Measurements from ENCODE around the gene NTN3.
A peak's percentile ranks its signal among the peaks of the same experiment; 100 is the strongest.

NTN3 gene

DNA sequence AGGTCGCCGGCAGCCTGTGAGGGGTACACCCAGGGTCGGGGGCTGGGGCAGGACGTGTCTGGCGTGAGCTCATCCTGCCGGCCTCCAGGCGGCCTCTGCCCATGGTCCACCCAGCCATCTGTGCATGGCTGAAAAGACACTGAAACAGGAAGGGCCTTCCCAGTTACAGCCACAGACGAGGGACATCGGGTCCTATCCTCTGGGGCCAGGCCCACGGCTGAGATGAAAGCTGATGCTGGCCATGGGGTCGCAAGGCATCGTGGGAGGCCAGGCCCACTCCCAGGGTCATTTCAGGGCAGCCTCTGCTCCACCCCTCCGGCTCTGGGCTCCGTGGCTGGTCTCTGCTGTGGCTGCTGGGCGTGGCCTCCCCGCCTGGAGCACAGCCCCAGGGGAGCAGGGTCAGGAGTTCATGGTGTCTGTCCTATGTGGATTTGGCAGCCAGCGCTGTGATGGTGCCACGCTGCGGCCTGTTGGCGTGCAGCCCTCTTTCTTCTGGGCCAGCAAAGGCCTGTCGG, 26.1 kb downstream of the NTN3 start:
- no peak for DNase-seq (ENCODE audit: low spot score)

DNA sequence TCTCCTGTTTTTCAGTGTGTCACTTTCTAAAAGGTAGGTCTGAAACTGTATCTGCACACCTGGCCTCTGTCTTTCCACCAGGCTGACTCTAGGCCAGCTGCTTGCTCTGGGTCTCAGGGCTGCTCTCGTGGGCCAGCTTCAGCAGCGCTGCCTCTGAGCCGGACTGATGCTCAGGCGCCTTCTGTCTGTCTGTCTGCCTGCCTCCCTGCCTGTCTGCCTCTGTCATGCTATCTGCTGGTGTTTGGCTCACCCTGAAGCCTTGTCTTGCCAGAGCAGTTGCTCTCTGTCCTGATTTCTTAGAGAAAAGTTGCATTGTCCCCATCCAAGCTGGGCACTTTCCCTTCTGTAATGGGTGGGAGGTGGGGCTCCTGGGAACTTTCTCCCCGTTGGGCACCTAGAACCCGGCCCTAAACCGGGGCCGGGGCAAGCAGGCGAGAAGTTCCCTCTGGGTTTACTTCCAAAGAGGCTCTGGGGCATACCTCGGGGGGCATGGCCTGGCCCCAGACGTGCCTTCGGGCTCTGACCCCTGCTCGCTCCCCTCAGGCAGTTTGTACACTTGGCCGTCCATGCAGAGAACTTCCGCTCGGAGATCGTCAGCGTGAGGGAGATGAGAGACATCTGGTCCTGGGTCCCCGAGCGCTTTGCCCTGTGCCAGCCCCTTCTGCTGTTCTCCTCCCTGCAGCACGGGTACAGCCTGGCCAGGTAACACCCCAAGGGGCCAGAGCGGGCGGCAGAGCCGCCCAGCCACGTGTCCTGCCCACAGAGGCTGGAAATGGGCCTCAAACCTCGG, 26.8 kb downstream of the NTN3 start:
- no peak for DNase-seq (ENCODE audit: low spot score)

DNA sequence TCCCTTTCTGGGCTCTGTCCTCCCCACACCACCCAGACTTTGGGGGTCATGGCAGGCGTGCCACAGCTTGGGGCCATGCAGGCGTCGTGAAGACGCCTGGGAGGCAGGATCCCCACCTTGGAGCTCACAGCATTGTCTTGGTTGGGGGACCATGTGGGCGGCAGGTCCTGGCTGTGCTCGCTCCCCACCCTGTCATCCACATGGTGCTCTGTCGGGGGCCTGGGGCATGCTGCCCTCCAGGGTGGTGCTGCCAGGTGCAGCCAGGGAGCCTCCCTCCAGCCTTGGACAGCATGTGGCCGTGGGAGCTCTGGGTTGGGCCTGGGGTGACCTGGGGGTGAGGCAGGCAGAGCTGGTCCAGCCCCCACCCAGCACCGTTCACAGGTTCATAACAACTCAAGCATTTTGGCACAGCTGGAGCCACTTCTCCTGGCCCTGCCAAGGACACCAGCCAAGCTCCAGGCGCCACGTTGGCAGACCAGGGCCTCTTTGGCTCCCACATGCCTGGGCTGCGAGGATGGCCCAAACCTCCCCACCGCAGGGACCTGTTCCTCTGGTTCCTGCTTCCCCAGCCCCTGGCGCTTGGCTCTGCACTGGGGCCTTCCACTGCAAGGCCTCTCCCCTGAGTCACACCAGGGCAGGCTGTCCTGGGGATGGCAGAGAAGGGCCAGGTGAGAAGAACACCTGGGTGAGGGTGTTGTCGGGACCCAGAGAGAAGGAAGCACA, 27.6 kb downstream of the NTN3 start:
- DNase-seq (ENCODE audit: low spot score), result no peak

DNA sequence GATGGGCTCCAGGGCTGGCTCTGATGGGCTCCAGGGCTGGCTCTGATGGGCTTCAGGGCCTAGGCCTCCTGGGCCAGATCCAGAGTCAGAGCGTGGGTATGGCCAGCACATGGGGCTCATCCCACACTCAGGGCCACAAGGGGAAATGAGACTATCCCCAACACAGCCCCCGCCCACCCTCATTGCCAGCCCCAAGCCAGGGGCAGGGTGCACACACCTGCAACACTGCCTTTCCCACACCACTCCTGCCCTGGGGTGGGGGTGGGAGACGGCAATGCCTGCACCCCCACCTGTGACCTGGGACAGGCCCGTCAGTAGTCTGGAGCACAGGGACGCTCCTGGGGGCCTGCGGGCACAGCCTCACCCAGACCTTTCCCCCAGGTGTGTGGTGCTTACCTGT, 28.4 kb downstream of the NTN3 start:
- DNase-seq (ENCODE audit: low spot score), result no peak

DNA sequence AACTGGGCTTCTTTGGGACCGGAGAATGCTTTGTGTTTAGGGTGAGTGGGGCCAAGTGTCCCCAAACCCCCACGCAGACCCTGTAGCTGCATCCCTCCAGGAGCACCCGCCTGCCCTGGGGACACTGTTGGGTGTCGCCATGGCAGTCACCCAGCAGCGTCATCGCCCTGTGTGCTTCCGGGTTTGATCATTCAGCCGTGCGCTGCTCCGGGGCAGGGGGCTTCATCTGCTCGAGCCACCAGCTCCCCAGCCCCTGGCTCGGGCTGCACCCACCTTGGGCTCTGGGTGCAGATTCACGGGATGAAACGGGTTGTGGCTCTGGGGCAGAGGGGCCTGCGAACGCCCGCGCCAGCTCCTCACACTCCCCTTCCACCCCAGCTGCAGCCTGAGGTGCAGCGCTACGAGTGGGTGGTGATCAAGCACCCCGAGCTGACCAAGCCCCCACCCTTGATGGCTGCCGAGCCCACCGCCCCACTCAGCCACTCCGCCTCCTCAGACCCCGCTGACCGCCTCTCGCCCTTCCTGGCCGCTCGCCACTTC, 28.9 kb downstream of the NTN3 start:
- no peak for DNase-seq (ENCODE audit: low spot score)

DNA sequence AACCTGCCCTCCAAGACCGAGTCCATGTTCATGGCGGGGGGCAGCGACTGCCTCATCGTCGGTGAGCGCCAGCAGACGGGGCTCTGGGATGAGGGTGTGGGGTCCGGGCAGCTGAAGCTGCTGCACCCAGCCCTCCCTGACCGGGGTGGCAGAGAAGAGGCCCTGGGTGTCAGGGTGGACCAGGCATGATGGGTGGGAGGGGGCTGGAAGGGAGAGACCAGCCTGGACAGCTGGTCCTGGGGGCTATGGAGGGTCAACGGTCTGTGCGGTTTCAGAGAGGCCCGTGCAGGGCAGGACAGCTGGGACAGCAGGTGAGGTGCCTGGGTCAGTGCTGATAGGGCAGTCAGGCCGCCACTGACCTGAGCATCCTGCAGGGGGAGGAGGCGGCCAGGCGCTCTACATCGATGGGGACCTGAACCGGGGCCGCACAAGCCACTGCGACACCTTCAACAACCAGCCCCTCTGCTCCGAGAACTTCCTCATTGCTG, 29.4 kb downstream of the NTN3 start:
- no peak for DNase-seq (ENCODE audit: low spot score)

DNA sequence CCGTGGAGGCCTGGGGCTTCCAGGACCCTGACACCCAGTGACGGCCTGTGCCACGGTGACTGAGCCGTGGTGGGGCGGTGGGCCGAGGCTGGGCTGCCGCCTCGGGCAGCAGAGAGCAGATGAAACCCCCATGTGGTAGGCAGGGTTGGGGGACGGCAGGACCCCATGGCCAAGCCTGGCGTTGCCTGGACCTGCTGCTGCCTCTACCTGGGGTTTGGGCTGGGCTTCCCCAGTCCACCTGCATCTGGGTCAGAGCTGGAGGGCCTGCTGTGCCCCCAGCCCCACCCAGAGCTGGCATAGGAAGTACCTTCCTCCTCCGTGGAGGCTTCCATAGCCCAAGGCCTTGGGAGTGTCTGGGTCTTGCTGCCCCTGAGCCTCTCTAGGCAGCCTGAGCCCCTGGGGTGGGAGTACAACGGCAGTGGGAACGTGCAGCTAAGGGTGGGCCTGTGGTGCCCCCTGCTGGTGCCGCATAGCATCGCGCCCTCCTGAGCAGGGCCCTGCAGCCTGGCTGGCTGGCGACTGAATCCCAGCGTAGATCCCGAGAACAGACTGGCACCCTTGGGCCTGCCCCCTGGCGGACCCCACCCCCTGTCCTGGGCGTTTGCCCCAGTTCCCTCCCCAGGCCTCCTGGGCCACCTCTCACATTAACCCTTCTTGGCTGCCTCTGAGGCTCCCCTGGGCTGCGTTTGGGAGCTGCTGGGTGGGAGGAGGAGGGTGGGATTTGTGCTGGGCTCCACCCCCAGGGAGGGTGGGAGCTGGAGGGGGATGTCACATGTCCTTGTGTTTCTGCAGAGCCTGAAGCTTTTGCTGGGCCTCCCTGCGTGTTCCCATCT, 30.0 kb downstream of the NTN3 start:
- DNase-seq (ENCODE audit: low spot score), result peak; percentile 79

DNA sequence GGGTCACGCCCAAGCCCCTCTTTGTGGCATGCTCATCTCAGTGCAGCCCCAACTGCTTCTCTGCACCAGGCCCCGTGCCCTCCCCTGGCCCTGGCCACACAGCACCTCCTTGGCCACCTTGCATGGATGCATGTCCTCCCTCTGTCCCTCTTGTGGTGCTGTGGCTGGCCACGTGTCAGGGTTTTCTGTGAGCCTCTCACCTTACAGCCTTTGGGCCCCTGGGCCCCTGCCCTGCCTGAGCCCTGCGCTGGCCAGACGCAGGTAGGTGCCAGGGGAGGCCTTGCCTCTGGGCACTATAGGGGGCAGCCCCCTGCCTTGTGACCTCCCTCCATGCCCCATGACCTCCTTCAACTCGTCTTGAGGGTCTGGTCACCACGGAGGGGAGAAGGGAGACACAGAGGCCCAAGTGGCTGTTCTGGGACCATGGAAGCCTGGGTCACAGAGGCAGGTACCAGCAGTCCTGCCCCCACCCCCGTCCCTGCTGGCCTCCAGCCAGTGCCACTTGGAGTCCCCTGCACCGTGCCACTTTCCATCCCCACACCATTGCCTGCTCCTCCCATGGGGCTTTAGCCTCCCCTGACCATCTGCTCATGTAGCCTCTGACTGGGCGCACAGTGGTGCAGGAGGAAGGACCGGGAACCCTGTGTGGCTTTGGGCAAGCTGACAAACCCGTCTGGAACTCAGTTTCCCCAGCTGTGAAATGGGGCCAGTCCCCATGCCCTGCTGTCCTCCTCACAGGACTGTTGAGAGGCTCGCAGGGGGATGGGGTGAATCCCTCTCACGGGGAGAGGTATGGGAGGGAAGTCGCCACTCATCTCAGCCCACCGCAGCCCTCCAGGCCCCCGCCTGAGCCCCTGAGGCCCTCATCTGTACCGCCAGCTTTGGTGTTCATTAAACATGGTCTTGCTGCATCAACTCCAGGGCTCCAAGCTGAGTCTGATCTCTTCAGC, 31.1 kb downstream of the NTN3 start:
- DNase-seq (ENCODE audit: low spot score), result no peak

DNA sequence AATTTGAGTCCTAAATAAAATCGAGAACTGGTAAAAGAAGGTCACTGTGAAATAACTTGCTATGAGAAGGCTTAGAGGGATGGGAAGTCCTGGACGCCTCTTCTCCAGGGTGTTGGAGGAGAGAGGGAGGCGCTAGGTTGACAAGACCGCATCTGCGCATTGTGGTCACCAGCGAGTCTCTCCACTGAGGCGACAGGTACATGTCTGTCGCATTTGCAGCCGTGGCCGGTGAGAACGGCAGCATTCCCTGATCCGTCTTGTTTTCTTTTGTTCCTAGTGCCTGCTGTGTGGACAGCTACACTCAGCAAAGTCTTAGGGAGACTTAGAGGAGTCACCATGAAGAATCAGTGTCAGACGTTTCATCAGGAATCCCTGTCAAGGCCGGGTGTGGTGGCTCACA, 34.6 kb downstream of the NTN3 start:
- no peak for DNase-seq (ENCODE audit: low spot score)

DNA sequence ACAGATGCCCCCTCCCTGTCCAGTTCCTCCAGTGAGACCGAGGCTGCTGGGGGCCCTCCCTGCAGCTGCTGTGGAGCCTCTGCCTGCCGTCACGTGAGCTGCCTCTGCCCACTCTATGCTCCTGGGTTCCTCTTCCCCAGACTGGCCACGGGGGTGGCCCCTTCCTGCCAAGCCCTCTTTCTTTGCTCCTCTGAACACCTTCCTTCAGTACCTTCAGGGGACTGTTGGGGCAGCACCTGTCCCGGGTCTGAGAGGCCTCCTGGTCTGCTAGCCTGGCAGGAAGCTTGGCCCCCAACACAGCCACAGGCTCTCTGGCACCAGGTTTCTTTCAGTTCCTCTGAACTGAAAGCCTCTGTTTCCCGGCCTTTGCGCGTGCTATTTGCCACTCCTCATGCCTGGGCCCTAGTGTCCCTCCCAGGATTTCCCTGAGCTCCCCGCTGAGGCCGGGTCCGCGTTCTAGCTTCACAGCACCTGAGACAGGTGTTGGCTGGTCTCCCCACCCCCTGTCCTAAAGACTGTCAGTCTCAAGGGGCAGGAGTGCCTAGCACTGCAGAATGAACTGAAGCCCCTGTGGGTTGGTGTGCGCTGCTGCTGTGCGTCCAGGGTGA, 36.1 kb downstream of the NTN3 start:
- DNase-seq (ENCODE audit: low spot score), result no peak

DNA sequence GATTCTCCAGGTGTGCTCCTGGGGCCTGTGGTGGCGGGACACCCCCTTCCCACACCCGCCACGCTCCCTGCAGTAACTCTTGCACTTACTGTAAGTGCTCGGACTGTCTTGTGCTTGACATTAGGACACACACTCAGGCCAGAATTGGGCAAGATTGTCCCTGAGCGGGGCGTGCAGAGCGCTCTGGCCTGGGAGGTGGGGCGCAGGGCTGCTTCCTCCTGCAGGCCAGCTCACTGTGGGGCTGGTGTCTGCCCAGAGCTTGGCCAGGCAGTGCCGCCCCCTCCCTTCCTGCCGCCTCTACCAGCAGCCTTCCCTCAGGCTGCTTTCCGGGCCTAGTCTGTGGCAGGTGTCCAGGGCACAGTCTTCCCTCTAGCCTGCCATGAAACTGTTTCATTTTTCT, 36.6 kb downstream of the NTN3 start:
- DNase-seq (ENCODE audit: low spot score), result no peak

DNA sequence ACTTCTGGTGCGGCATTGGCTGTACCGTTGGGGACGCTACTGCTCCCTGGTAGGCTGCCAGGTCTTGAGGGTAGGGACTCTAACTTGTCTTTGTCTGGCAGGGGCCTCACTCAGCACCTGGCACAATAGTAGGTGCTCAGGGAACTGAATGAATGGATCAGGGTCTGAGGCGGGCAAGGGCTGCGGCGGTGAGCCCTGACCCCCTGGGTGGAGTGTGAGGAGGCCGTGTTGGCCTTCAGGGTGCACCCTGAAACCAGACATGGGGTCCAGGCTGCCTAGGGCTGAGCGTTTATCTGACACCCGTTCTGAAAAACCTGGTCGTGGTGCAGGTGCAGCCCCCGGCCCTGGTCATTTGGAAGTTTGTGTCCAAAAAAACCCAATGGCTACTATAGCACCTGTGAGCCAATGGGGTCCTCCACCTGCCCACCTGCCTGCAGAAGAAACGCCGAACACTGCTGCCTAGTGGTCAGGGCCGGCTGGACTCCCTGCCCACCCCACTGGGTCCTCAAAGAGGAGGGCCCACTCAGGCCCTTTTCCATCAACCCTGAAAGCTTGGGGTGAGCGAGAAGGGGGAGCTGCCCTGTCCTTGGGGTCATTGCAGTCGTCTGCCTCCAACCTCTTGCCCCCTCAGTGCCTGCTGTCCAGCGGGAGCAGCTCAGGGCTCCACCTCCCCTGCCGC, 37.8 kb downstream of the NTN3 start:
- no peak for DNase-seq (ENCODE audit: low spot score)

DNA sequence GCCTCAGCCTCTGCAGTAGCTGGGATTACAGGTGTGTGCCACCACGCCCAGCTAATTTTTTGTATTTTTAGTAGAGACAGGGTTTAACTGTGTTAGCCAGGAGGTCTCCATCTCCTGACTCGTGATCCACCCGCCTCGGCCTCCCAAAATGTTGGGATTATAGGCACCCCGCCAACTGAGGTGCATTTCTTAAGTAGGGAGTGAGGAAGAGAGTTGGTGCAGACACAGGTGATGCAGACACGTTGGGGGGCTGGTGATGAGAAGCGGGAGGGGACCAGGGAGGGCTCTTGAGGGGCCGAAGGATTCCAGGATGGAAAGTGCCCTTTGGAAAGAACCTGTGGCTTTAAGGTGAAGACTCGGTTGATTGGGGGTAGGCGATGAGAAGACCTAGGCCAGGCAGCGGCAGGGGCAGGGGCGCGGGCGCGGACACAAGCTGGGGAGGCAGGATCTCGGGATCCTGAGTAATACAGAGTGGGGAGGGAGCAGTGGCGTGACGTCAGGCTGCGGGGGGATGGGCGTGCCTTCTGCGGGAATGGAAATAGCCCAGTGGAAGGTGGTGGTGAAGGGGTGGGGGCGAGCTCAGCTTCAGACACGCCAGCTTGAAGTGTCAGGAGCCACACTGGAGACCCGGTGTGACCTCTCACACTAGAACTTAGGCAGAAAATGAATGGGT, 40.2 kb downstream of the NTN3 start:
- DNase-seq (ENCODE audit: low spot score), result no peak

DNA sequence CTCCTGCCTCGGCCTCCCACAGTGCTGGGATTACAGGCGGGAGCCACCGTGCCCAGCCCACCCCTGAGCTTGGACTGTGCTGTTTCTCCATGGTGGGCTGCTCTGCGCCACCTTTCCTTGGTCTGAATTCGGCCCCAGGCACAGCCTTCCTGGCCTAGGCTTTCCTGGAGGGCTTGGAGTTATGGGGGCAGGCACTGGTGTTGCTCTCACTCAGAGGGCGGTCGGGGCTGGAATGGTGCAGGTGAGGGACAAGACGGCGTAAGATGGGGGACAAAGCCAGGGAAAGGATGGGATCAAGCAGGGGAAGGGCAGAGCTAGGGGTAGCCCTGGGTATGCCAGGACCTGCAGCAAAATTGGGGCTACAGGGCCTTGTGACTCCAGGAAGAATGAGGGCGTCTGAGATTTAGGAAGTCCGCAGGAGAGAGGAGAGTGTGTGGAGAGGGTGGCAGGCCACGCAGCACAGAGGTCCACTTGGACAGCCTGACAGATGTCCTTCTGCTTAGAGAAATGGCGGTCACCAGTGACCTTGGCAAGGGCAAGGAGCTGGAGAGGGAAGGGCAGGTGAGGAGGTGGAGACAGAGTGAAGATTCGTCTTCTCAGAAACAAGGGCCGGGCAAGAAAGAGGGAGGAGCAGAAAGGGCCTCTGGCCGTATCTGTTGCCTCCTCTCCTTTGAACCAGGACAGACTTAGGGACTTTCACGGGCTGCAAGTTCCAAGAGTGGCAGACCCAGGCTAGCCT, 41.1 kb downstream of the NTN3 start:
- no peak for DNase-seq (ENCODE audit: low spot score)

DNA sequence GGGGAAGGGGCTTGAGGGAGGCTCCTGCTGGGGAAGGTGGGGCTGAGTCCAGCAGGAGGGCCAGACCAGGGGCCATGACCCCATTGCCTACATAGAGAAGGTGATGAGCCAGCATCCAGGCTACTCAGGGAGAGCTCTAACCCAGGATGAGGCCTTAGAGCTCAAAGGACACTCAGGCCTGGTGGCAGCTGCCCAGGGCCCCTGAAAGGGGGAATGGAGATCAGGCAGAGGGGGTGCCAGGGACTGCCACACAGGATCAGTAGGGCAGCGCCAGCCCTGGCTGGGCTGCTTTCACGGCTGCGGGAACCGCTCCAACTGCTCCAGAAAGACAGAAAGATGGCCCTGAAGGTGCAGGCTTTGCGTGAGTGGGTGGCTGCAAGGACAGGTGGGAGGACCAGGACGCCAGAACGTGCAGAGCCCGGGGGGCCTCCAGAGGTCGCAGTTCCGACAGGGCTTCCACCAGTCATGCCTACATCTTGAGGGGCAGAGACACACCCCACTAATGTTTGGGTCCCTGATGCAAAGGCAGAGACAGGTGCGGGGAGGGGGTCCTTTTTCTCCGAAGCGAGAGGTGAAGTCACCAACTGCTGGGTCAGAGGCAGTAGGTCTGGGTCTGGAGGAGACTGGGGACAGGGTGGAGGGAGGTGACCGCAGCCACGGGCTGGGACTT, 41.8 kb downstream of the NTN3 start:
- DNase-seq (ENCODE audit: low spot score), result peak; percentile 43

DNA sequence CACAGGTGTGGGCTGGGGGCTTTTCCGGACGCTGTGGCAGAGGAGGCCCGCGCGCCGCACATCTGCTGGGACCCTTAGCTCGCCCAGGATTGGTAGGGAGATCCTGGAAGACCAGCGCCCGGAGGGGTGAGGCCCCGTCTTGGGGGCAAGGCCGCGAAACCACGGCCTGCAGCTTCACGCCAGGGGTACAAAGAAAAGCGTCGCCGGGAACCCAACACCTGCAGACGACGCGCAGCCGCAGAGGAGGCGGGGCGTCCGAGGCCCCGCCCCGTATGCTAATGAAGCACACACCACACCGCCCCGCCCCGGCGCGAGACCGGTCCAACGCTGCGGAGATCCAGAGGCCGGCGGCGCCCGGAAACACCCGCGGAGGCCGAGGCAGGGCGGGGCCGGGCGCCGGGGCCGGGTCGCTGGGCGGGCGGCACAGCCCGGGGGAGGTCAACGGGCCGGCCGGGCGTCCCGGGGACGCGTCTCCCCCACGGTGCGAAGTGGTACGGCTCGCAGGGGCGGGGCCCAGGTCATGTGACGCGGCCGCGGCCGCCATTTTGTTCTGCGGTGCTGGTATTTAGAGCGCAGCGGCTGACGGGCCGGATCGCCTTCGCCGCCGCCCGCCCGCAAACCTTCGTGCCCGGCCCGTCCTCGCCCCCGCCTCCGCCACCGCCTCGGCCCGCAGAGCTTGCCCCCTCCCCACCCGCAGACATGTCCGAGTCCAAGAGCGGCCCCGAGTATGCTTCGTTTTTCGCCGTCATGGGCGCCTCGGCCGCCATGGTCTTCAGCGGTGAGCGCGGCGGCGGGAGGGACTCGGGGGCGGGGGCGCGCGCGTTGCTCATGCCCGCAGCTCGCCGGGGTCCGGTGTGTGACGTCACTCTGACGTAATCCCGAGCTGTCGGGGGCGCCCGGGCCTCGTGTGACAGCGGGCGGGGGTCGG, 42.6 kb downstream of the NTN3 start, which contains the start of gene ATP6V0C:
ATP6V0C (plus strand) TSS at position 548 of the 928 bp plus-strand sequence; CDS start at position 700, 152 bp downstream.
- DNase-seq (ENCODE audit: low spot score), result peak; percentile 96

All from hematopoietic multipotent progenitor cell treated with erythropoietin and hydrocortisone succinate and interleukin-3 and kit ligand, for 17 days (in vitro differentiated cells).